Retinal pigment epithelial cell (primary cell): Measurements from ENCODE around the gene RRAS.

ENCODE experiments used
- DNase-seq: peaks from one replicate; pipeline ENCODE4 v3.0.0-alpha.2; 2010; ENCODE audit warnings: low read depth
- H3K4me3 ChIP-seq: 2 replicates; pipeline ENCODE4 v1.5.1; 2011; ENCODE audit warnings: mild to moderate bottlenecking, low read length, control low read depth, moderate library complexity
- CTCF ChIP-seq: conservative IDR thresholded peaks from 2 replicates; pipeline ENCODE4 v1.5.1; 2011; ENCODE audit warnings: low read depth, low read length, control low read depth, inconsistent platforms

Gene RRAS

GRCh38 chr19:49640113-49640898, at the start of gene RRAS:
Gene RRAS (minus strand): TSS chr19:49640143. CDS start chr19:49640098, 45 bp downstream.
- DNase-seq, result peak; percentile 99
- peak within 1 kb of the TSS; percentile 63 for H3K4me3 ChIP-seq
- no peak for TF ChIP-seq CTCF

- TF ChIP-seq CTCF, result peak; percentile 82
- H3K4me3 ChIP-seq, result peak within 1 kb of the TSS; percentile 68
- no peak for DNase-seq
Observed at GRCh38 chr19:49689133-49690078, 49.5 kb upstream of the RRAS start, which contains the start of gene ADM5. Gene ADM5 (plus strand): TSS chr19:49689594. CDS start chr19:49689838, 244 bp downstream.

- no peak for DNase-seq
- H3K4me3 ChIP-seq, result no peak overlapping the region
- no peak for TF ChIP-seq CTCF
Observed at GRCh38 chr19:49688531-49689132, 48.7 kb upstream of the RRAS start.

- no peak overlapping the region for H3K4me3 ChIP-seq
- no peak for DNase-seq
- no peak for TF ChIP-seq CTCF
Observed at GRCh38 chr19:49687566-49688316, 47.8 kb upstream of the RRAS start.

- TF ChIP-seq CTCF, result no peak
- DNase-seq, result no peak
- H3K4me3 ChIP-seq, result no peak overlapping the region
Observed at GRCh38 chr19:49687150-49687549, 47.2 kb upstream of the RRAS start.

- no peak for TF ChIP-seq CTCF
- DNase-seq, result no peak
- H3K4me3 ChIP-seq, result no peak overlapping the region
Observed at GRCh38 chr19:49686503-49687088, 46.7 kb upstream of the RRAS start.
